ENCODE measurements around the gene PRRG2.

Gene PRRG2

GRCh38 chr19:49596407-49596806 lies 15.3 kb downstream of the PRRG2 start:
- H3K4me1 ChIP-seq = no peaks in the 10 kb centered on the region
- H3K36me3 ChIP-seq (ENCODE audit: control insufficient read depth, insufficient read depth, low read length) = no peaks in the 10 kb centered on the region
- TF ChIP-seq CTCF (IDR thresholded peaks at IDR 0.05) = no peak
- no peak overlapping the region for H3K4me3 ChIP-seq (ENCODE audit: low read depth, low read length)
- H2AFZ ChIP-seq = no peak overlapping the region
- no peak overlapping the region for H3K4me2 ChIP-seq (ENCODE audit: low read length)
- H3K9ac ChIP-seq = no peak overlapping the region
- no peak overlapping the region for H3K27ac ChIP-seq
- no peaks in the 10 kb centered on the region for H3K9me3 ChIP-seq (ENCODE audit: control insufficient read depth, low read length)
- H3K27me3 ChIP-seq (ENCODE audit: control insufficient read depth, insufficient read depth, low read length) = no peaks in the 10 kb centered on the region
- peaks cover 33% of the 10 kb centered on the region for H3K79me2 ChIP-seq

GRCh38 chr19:49596954-49597702 lies 16.0 kb downstream of the PRRG2 start:
- H3K9ac ChIP-seq = no peak overlapping the region
- no peak for TF ChIP-seq CTCF (IDR thresholded peaks at IDR 0.05)
- no peaks in the 10 kb centered on the region for H3K9me3 ChIP-seq (ENCODE audit: control insufficient read depth, low read length)
- no peaks in the 10 kb centered on the region for H3K4me1 ChIP-seq
- H2AFZ ChIP-seq = no peak overlapping the region
- H3K4me3 ChIP-seq (ENCODE audit: low read depth, low read length) = no peak overlapping the region
- H3K4me2 ChIP-seq (ENCODE audit: low read length) = no peak overlapping the region
- no peaks in the 10 kb centered on the region for H3K36me3 ChIP-seq (ENCODE audit: control insufficient read depth, insufficient read depth, low read length)
- H3K27me3 ChIP-seq (ENCODE audit: control insufficient read depth, insufficient read depth, low read length) = no peaks in the 10 kb centered on the region
- no peak overlapping the region for H3K27ac ChIP-seq
- H3K79me2 ChIP-seq = peaks cover 39% of the 10 kb centered on the region

GRCh38 chr19:49597703-49597974 lies 16.5 kb downstream of the PRRG2 start:
- Histone ChIP-seq H3K4me1 (no peaks in the 10 kb centered on the region), H3K4me3 (ENCODE audit: low read depth, low read length) (no peak overlapping the region), H3K9me3 (ENCODE audit: control insufficient read depth, low read length) (no peaks in the 10 kb centered on the region), H3K79me2 (peaks cover 42% of the 10 kb centered on the region), H3K9ac (no peak overlapping the region), H3K4me2 (ENCODE audit: low read length) (no peak overlapping the region), H3K36me3 (ENCODE audit: control insufficient read depth, insufficient read depth, low read length) (no peaks in the 10 kb centered on the region), H3K27me3 (ENCODE audit: control insufficient read depth, insufficient read depth, low read length) (no peaks in the 10 kb centered on the region), H2AFZ (no peak overlapping the region), H3K27ac (no peak overlapping the region)
- TF ChIP-seq CTCF (IDR thresholded peaks at IDR 0.05) = no peak

- no peaks in the 10 kb centered on the region for H3K27me3 ChIP-seq (ENCODE audit: control insufficient read depth, insufficient read depth, low read length)
- H3K27ac ChIP-seq = no peak overlapping the region
- no peaks in the 10 kb centered on the region for H3K9me3 ChIP-seq (ENCODE audit: control insufficient read depth, low read length)
- peaks cover 51% of the 10 kb centered on the region for H3K79me2 ChIP-seq
- H2AFZ ChIP-seq = no peak overlapping the region
- H3K4me1 ChIP-seq = no peaks in the 10 kb centered on the region
- no peak overlapping the region for H3K4me2 ChIP-seq (ENCODE audit: low read length)
- H3K36me3 ChIP-seq (ENCODE audit: control insufficient read depth, insufficient read depth, low read length) = no peaks in the 10 kb centered on the region
- no peak overlapping the region for H3K9ac ChIP-seq
- H3K4me3 ChIP-seq (ENCODE audit: low read depth, low read length) = no peak overlapping the region
- no peak for TF ChIP-seq CTCF (IDR thresholded peaks at IDR 0.05)
These were observed 18.5 kb downstream of the PRRG2 start for GRCh38 chr19:49599378-49600295.
